ENCODE data around the gene NTN3. TPM values are rescaled to one million over a fixed set of nuclear protein-coding genes. Genes with fewer than 3 reads are reported as not detected.
"Not testable (repeated sequence)": the region's sequence is repeated elsewhere in the genome, so short reads cannot be mapped to it uniquely, and the experiment has no call there.

The NTN3 gene
- total RNA-seq, 1 donor from 2014 or later = not detected

DNA sequence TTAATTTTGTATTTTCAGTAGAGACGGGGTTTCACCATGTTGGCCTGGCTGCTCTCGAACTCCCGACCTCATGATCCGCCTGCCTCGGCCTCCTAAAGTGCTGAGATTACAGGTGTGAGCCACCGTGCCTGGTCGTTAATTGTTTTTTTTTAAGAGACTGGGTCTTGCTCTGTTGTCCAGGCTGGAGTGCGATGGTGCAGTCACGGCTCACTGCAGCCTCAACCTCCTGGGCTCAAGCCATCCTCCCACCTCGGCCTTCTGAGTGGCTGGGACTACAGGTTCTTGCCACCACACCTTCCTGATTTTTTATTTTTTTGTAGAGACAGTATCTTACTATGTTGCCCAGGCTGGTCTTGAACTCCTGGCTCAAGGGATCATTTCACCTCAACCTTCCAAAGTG lies 8.9 kb downstream of the NTN3 start:
- DNase-seq (ENCODE audit: low spot score) = not testable (repeated sequence)

DNA sequence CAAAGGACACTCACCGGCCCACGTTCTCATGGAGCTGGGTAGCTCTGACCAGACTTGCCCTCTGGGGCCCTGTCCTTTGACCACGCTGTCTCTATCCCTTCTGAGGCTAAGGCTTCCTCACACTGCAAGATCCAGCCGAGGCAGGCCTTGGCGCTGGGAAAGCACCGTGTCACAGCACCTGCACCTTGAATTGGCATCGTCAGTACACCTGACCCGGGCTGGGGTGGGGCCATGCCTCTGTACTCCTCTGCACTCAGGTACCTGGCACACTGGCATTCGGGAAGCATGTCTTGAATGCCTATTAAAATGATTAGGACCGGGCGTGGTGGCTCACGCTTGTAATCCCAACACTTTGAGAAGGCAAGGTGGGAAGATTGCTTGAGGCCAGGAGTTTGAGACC lies 9.9 kb downstream of the NTN3 start:
- DNase-seq (ENCODE audit: low spot score) = no peak

DNA sequence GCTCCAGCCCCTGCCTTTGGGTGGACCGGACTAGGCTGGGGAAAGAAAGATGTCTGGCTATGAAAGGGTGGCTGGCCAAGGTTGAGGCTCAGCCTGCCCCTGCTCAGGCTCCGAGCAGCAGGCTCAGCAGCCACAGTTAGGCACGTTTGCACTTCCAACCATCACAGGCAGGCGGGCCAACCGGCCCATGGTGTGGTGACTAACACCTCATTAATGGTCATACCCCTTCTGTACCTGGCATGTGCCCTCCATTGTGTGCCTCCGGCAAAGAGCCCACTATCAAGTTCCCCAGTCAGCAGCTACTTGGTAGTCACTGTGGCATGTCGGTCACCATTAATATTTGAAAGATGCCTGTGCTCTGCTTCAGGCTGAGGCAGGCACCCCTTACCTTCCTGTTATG lies 10.6 kb downstream of the NTN3 start:
- DNase-seq (ENCODE audit: low spot score) = no peak

DNA sequence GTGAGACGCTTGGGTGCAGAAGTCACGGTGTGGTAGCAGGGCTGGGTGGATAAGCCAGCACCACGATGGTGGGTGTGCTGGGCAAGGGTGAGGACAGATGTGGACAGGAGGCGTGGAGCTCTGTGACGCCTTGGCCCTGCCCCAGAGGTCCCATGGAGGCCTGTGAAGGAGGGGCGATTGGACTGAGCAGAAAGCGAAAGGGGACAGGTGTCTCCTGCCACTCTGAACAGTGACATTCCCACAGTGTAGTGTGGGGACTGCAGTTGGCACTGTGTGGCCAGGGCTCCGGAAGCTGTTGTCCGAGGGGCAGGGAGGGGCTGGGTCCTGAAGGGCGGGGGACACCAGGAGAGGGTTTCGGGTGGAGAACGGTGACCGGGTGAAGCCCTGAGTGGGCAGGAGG lies 11.2 kb downstream of the NTN3 start:
- DNase-seq (ENCODE audit: low spot score) = no peak

DNA sequence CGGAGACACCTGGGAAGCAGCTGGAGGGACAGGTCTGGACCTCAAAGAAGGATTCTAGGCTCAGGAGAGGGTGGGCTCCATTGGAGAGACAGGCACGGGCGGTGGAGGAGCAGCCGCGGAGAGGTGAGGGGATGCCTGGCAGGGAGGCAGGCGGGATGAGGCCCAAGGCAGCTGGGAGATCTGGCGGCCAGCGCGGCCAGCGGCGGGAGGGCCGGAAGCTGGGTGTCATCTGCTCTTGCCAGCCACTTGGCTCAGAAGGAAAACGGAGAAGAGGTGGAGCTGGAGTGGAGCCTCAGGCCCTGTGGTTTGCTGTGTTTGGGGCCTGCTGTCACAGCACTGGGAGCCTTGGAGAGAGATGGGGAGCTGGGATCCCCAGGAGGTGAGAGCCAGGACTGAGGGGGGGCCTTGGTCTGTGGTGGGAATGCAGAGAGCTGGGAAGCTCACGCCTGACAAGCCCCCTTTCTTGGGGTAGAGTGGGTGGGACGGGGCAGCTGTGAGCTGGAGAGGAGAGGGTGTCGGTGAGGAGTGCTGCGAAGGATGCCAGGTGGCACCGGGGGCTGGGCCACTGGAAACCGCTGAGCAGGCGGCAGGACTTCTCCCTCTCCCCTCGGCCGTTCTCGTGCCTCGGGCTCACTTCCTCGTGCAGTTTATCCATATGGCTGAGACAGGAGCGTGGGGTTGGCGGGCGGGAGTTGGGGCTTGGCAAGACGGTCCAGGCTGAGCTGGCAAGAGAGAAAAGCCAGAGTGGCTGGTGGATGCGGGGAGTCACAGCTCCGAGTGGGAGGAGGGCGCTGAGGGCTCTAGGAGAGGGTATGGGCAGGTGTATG lies 11.8 kb downstream of the NTN3 start:
- DNase-seq (ENCODE audit: low spot score) = no peak

DNA sequence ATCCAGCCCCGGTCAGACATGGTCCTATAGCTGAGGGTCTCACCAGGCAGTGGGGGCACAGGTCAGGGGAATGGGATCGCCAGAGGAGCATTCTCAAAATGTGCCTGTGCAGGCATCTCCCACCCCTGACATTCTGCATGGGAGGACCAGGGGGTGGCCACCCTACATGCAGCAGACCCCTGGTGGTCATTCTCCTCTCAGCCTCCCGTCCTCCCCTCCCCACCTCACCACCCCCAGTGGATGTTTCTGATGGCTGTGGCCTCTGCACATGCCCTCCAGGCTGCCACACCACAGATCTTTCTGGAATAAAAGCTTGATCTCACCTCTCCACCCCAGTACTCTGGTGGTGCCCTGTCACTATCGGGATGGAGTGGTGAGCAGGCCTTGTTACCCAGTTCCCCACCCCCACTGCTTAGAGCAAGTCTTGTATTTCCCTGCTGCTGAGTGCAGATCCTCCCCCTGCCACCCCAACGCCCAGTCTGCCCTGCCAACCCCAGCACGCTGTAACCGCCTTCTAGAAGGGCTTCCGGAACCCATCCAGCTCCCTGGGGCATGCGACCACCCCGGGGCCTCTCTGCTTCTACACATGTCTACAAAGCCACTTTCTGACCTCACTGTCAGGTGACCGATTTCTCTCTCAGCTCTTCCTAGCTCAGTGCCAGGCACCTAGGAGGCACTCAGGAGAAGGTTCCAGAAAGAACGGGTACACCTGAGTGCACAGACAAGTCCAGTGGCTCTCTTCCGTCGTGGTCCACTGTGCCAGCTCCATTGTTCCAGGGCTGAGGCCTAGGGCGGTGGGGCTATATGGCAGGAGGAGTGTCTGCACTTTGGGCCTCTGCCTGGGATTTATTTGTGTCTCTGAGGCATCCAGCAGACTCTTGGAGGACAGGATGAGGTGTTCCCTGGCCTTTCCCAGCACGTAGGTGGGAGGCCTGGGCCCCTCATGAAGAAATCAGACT lies 13.1 kb downstream of the NTN3 start:
- DNase-seq (ENCODE audit: low spot score) = no peak

DNA sequence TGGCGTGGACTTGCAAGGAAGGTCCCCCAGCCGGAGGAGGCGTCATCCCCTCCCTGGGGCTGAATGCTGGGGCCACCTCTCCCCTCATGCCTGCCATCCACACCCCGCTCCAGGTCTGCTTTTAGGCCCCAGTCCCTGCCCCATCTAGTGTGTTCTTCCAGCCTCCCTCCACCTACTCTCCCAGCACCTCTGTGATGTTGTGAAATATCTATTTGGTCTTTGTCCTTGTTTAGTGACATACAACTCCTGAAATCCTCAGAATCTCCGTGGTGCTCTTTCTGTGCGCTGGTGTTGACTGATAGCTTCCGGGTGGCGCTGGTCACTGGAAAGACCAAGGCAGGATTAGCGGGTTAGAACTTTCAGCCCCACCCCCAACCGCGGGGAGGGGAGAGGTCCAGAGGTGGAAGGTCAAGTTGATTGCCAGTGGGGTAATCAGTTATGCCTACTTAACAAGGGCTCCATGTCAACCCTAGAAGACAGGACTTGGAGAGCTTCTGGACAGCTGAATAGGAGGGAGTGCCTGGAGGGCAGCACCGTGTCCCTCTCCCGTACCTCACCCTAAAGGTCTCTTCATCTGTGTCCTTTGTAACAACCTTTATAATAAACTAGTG lies 13.9 kb downstream of the NTN3 start:
- DNase-seq (ENCODE audit: low spot score) = no peak

DNA sequence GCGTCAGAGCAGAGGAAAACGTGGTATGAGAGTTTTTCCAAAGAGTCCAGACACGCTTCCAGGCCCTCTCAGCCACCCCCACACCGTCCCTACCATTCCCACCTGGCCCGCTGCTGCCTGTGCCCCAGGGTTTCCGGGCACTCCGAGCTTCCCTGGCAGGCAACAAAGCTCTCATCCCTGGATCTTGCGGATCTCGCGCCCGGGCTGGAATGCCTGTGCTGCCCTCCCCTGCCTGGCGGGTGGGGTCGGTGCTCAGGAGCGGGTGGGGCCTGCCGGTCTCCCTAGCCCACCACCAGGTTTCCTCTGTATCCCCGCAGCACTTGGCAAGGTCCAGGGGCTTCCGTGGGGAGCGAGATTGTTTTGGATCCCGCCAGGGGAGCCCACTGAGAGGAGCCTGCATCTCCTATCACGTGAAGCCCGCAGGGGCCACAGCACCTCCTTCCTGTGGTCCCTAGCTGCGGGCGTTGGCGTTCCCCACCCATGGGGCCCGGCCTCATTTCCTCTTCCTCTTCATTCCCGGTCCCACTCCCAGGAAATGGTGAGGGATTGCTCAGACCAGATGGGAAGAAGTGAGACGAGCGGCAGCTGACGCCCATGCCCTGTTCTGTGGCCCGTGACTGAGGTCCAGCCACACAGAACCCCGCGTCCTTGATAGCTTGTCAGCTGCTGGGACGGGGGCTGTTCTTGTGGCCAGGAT lies 14.9 kb downstream of the NTN3 start:
- no peak for DNase-seq (ENCODE audit: low spot score)

DNA sequence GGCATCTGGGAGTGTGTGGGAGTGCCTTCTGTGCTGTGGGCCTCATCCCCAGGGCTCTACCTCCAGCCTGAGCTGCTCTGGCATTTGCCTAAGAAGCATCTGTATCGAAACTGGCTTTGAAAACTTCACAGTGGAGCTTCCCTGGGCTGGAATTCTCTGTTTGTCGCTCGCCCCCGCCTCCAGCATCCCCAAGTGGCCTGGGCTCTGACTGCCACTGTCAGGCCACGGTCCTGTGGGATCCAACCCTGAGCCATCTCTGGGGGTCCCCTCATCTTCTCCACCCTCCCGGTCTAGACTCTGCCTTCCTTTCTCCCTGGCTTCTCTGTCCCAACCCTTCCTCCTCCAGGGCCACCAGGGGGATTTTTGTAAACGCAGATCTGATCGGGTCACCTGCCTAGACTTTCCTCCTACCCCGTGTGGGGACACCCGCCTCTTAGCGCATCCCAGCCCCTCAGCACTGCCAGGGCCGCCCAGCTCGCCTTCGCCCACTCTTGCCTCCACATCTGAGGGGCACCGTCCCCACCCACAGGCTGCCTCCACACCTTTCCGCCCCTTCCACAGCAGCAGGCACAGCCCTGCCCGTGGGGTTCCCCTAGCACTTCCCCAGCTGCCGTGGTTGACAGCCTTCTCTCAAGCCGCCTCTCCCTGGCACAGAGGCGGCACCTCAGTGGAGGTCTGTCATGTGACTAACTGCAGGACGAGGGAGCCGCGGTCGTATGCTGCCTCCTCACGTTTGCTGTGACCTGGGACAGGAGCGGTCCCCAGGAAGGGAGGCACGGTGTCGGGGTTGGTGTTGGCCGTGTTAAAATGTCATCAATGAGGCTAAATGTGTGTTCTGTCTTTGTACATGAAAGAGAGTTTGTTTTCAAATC lies 15.8 kb downstream of the NTN3 start:
- DNase-seq (ENCODE audit: low spot score) = no peak

DNA sequence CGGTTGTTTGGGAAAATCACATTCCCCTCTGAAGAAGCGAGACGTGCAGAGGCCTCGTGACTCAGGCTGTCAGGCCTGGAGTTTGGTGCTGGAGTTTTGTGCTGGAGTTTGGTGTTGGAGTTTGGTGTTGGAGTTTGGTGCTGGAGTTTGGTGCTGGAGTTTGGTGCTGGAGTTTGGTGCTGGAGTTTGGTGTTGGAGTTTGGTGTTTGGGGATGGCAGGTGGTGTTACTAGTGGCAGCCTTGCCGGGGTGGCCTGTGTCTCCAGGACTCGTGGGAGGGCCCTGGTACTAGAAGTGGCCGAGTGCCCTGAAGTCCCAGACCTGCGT lies 16.4 kb downstream of the NTN3 start:
- no peak for DNase-seq (ENCODE audit: low spot score)

DNA sequence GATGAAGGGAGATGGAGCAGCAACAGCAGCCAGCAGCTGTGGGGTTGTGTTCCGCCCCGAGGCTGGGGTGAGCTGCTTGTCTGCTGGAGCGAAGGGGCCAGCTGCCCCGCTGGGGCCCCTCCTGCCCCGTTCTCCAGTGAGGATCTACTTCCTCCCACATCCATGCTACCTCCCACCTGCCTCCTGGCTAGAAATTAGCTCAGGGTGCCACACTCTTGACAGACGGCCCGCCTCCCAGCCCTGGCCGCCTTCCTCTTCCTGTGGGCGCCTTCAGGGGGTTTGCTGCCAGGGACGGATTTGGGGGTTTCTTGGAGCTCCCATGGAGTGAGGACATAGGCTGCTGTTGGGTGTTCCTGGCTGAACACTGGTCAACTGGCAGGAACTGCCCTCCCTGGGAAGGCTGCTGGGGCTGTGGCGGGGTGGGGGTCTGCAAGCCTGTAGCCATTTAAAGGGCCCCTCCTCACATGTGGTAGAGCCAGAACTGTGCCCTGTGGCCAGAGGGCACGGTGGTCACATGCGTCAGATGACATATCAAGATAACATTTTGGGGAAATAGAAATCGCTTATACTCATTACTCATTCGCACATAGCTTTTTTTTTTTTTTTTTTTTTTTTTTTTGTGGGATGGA lies 16.9 kb downstream of the NTN3 start:
- no peak for DNase-seq (ENCODE audit: low spot score)

DNA sequence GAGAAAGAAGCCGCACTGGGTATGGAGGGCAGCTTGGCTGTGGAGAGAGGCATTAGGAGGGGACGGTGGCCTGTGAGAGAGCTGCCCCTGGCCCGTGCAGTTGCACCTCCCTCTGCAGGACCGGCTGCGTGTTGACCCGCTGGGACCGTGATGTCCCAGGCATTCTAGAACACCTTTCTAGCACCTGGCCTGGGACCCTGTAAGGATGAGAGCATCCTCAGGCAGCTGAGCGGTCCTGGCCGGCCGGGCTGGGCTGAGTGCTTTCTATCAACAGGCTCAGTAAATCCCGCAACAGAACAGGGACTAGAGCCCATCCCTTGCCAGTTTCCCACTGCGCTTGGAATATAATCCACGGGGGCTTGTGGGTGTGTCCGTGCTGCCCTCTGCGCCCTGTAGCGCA lies 18.5 kb downstream of the NTN3 start:
- no peak for DNase-seq (ENCODE audit: low spot score)

DNA sequence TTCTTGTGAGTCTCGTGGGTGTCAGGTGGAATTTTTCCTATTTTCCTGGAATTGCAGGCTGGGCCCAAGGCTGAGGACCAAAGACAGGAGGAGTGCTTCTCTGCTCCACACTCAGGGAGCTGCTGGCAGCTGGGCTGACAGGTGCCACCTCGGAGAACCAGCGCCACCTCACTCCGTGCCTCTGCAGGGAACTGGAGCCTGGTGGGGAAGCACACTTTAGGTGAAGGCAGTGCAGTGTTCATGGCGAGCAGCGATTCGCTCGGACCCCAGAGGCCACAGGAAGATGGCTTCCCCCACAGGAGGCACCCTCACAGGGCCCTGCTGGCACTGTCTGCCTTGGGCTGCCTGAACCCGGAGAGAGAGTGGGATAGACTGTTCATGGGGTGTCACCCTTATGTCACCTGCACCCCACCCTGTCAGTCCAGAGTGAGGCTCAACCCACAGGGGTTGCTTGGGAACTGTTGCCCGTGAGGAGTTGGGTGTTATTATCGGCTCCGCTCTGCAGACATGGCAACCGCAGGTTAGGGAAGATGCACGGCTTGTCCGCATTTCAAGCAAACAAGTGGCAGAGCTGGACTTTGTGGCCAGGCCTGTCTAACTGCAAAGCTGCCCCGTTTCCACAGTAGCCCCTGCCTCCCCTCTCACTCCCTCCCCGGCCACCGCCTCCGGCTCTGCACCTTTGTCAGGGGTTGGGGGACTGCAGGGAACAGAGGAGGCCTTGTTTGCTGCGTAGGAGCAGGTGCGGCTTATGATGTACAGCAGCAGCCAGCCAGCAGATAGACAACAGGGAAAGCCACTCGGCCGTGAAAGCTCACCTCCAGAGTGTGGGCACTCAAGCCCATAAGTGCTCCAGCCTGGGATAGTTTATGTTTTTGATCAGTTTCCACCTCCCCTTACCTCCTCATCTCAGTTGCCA lies 19.4 kb downstream of the NTN3 start:
- DNase-seq (ENCODE audit: low spot score) = no peak

DNA sequence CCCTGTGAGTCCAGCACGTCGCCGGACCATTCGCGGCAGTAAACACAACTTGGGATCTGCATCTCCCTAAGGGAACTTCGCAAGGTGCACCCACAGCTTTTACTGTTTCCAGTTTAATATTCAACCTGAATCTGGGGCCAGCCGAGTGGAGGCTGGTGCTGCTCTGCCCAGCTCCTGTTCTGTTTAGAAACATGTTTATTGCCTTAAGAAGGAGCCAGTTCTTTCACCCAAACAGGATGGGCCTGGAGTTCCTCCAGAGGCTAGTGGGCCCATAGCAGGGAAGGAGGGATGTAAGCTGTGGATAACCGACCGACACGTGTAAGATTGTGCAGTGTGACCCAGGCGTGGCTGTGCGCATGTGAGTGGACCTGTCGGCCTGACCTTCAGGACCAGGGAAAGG lies 21.2 kb downstream of the NTN3 start:
- DNase-seq (ENCODE audit: low spot score) = no peak

DNA sequence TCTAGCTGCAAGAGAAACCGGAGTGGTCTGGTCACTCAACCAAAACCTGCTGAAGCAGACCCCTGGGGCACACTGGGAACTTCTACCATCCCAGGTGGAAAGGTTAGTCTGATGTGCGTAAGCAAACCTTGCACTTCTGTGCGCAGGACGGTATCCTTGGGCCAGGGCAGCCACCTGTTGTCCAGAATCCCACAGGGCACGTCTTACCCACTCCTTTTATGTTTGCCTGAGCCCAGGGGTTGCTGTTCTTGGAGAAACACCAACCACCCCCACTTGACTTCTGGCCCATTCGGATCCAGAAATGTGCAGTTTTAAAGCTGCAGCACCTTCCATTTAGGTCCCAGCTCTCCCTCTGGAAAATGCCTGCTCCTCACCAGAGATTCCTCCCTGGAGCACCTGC lies 22.5 kb downstream of the NTN3 start:
- no peak for DNase-seq (ENCODE audit: low spot score)

DNA sequence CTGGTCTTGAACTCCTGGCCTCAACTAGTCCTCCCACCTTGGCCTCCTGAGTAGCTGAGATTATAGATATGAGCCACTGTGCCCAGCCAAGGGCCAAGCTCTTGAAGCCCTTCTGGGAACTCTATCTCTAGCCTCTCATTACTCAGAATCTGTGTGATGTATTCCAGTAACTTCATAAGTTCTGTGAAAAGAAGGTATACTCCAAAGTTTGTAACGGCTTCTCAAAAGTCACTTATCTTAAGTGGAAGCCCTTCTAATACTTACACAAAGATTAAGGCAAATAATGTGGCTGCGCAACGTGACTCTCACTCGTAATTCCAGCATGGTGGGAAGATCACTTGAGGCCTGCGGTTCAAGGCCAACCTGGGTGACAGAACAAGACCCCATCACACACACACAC lies 23.5 kb downstream of the NTN3 start:
- DNase-seq (ENCODE audit: low spot score) = no peak

DNA sequence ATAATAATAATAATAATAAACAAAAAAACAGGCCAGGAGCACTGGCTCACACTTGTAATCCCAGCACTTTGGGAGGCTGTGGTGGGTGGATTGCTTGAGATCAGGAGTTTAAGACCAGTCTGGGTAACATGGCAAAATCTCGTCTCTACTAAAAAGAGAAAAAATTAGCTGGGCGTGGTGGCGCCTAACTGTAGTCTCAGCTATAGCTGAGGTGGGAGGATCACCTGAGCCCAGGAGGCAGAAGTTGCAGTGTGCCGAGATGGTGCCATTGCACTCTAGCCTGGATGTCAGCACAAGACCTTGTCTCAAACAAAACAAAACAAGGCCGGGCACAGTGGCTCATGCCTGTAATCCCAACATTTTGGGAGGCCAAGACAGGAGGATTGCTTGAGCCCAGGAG lies 23.9 kb downstream of the NTN3 start:
- DNase-seq (ENCODE audit: low spot score) = no peak

DNA sequence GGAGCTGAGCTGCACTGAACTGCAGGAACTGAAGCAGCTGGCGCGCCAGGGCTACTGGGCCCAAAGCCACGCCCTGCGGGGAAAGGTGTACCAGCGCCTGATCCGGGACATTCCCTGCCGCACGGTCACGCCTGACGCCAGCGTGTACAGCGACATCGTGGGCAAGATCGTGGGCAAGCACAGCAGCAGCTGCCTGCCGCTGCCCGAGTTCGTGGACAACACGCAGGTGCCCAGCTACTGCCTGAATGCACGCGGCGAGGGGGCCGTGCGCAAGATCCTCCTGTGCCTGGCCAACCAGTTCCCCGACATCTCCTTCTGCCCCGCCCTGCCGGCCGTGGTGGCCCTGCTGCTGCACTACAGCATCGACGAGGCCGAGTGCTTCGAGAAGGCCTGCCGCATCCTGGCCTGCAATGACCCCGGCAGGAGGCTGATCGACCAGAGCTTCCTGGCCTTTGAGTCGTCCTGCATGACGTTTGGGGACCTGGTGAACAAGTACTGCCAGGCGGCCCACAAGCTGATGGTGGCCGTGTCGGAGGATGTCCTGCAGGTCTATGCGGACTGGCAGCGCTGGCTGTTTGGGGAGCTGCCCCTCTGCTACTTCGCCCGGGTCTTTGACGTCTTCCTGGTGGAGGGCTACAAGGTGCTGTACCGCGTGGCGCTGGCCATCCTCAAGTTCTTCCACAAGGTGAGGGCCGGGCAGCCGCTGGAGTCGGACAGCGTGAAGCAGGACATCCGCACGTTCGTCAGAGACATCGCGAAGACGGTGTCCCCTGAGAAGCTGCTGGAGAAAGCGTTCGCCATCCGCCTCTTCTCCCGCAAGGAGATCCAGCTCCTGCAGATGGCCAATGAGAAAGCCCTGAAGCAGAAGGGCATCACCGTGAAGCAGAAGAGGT lies 25.4 kb downstream of the NTN3 start:
- no peak for DNase-seq (ENCODE audit: low spot score)
